ENCODE measurements around the gene SNIP1. TPM values are rescaled to one million over a fixed set of nuclear protein-coding genes. Genes with fewer than 3 reads are reported as not detected.

The SNIP1 gene
- total RNA-seq, 2 experiments from 2014 or later, result 57.9 to 64.7 TPM

- peaks cover 19% of the 10 kb centered on the region for H3K4me1 ChIP-seq (ENCODE audit: insufficient read depth, low read length)
- ChIA-PET POLR2A (interaction anchor here (1.1 kb wide), 1 partner anchor 37 kb away, joined by 3 read pairs; no protein-coding TSS in a partner anchor), CTCF (no interaction called here)
- no peak within 1 kb of the TSS for H3K4me3 ChIP-seq (ENCODE audit: low read length)
- no peaks in the 10 kb centered on the region for H3K9me3 Mint-ChIP-seq
- no peak within 1 kb of the TSS for H3K27ac Mint-ChIP-seq
- H3K36me3 ChIP-seq (ENCODE audit: insufficient read depth, low read length), result peaks cover 9% of the 10 kb centered on the region
- no peaks in the 10 kb centered on the region for H3K27me3 ChIP-seq (ENCODE audit: control insufficient read depth in 1 of 2, insufficient read depth in 2 of 2, low read length in 2 of 2)
- H3K36me3 Mint-ChIP-seq (ENCODE audit: low read depth), result peaks cover 24% of the 10 kb centered on the region
- ATAC-seq (ENCODE audit: poor library complexity), result no peak
- H3K4me1 Mint-ChIP-seq (ENCODE audit: low read depth), result peaks cover 26% of the 10 kb centered on the region
- intact Hi-C loops (cut with DNase I, micrococcal nuclease), result loop anchor here in 1 of 2 experiments (5.0 kb wide), 2 partner anchors 99 to 306 kb away; no protein-coding TSS in a partner anchor
- H3K27ac ChIP-seq (ENCODE audit: low read depth in 1 of 2, low read length in 2 of 2), result no peak within 1 kb of the TSS
- peak within 1 kb of the TSS; percentile 30 for H3K4me3 Mint-ChIP-seq
- DNase-seq, result peak in 5 of 14 experiments; percentile 2 to 53 (median 10)
- H3K27me3 Mint-ChIP-seq, result peaks cover 4% of the 10 kb centered on the region
- no peaks in the 10 kb centered on the region for H3K9me3 ChIP-seq (ENCODE audit: control insufficient read depth in 1 of 2, insufficient read depth in 1 of 2, low read length in 2 of 2)
- no peak for TF ChIP-seq CTCF (IDR thresholded peaks at IDR 0.05)
Measured at GRCh38 chr1:37556712-37557196, 2.7 kb upstream of the SNIP1 start, which contains the start of gene DNALI1. TSS of gene DNALI1 (plus strand) at chr1:37556940. CDS start at chr1:37556995, 55 bp downstream.

- Mint-ChIP-seq H3K36me3 (ENCODE audit: low read depth) (peaks cover 50% of the 10 kb centered on the region), H3K4me3 (peak overlapping the region; percentile 99), H3K4me1 (ENCODE audit: low read depth) (peaks cover 50% of the 10 kb centered on the region), H3K27me3 (peaks cover 4% of the 10 kb centered on the region), H3K27ac (peak overlapping the region; percentile 92), H3K9me3 (no peaks in the 10 kb centered on the region)
- peaks cover 19% of the 10 kb centered on the region for H3K4me1 ChIP-seq (ENCODE audit: insufficient read depth, low read length)
- no peaks in the 10 kb centered on the region for H3K9me3 ChIP-seq (ENCODE audit: control insufficient read depth in 1 of 2, insufficient read depth in 1 of 2, low read length in 2 of 2)
- no peak for DNase-seq
- intact Hi-C loops (cut with DNase I, micrococcal nuclease), result loop anchor here (2.0 to 5.0 kb wide), 2 partner anchors 39 to 76 kb away; partner anchors contain the start of gene MEAF6 (in 1 of the 2)
- ATAC-seq (ENCODE audit: poor library complexity), result peak; percentile 4
- CTCF ChIA-PET, result no interaction called here
- no peaks in the 10 kb centered on the region for H3K27me3 ChIP-seq (ENCODE audit: control insufficient read depth in 1 of 2, insufficient read depth in 2 of 2, low read length in 2 of 2)
- POLR2A ChIA-PET, result interaction anchor here (0.6 to 3.5 kb wide), 15 partner anchors 34 to 1331 kb away, joined by 3 to 37 read pairs (median 3); partner anchors contain the start of genes CDCA8, GNL2, INPP5B and MEAF6
- TF ChIP-seq CTCF (IDR thresholded peaks at IDR 0.05), result no peak
- peaks cover 33% of the 10 kb centered on the region for H3K36me3 ChIP-seq (ENCODE audit: insufficient read depth, low read length)
- peak overlapping the region; percentile 71 for H3K4me3 ChIP-seq (ENCODE audit: low read length)
- peak overlapping the region; percentile 83 for H3K27ac ChIP-seq (ENCODE audit: low read depth in 1 of 2, low read length in 2 of 2)
Measured at GRCh38 chr1:37553598-37553926, 531 bp downstream of the SNIP1 start.

GRCh38 chr1:37549341-37549740 lies 4.8 kb downstream of the SNIP1 start:
- ATAC-seq (ENCODE audit: poor library complexity) (no peak), DNase-seq (no peak)
- Mint-ChIP-seq H3K27me3 (no peaks in the 10 kb centered on the region), H3K4me1 (ENCODE audit: low read depth) (peaks cover 61% of the 10 kb centered on the region), H3K27ac (peak overlapping the region; percentile 59), H3K36me3 (ENCODE audit: low read depth) (peaks cover 81% of the 10 kb centered on the region), H3K4me3 (no peak overlapping the region), H3K9me3 (no peaks in the 10 kb centered on the region)
- H3K27ac ChIP-seq (ENCODE audit: low read depth in 1 of 2, low read length in 2 of 2), result no peak overlapping the region
- CTCF ChIA-PET, result interaction anchor here (0.9 to 3.3 kb wide), 2 partner anchors 34 to 61 kb away, joined by 3 to 13 read pairs; partner anchors contain the start of gene MEAF6
- peaks cover 72% of the 10 kb centered on the region for H3K36me3 ChIP-seq (ENCODE audit: insufficient read depth, low read length)
- H3K27me3 ChIP-seq (ENCODE audit: control insufficient read depth in 1 of 2, insufficient read depth in 2 of 2, low read length in 2 of 2), result no peaks in the 10 kb centered on the region
- POLR2A ChIA-PET, result no interaction called here
- TF ChIP-seq CTCF (IDR thresholded peaks at IDR 0.05), result no peak
- peaks cover 17% of the 10 kb centered on the region for H3K4me1 ChIP-seq (ENCODE audit: insufficient read depth, low read length)
- H3K4me3 ChIP-seq (ENCODE audit: low read length), result no peak overlapping the region
- no peaks in the 10 kb centered on the region for H3K9me3 ChIP-seq (ENCODE audit: control insufficient read depth in 1 of 2, insufficient read depth in 1 of 2, low read length in 2 of 2)
- intact Hi-C loops (cut with DNase I, micrococcal nuclease), result no loop called here

Data from CD4-positive, alpha-beta T cell (primary cell).